ENCODE measurements around the gene KLF13. TPM values are rescaled to one million over a fixed set of nuclear protein-coding genes. Genes with fewer than 3 reads are reported as not detected.
A peak's percentile ranks its signal among the peaks of the same experiment; 100 is the strongest.

The KLF13 gene
- total RNA-seq, 3 donors from 2014 or later (not counting 1 experiment from before 2014, with no cell fraction given): 277 to 328 (median 300) TPM

DNA sequence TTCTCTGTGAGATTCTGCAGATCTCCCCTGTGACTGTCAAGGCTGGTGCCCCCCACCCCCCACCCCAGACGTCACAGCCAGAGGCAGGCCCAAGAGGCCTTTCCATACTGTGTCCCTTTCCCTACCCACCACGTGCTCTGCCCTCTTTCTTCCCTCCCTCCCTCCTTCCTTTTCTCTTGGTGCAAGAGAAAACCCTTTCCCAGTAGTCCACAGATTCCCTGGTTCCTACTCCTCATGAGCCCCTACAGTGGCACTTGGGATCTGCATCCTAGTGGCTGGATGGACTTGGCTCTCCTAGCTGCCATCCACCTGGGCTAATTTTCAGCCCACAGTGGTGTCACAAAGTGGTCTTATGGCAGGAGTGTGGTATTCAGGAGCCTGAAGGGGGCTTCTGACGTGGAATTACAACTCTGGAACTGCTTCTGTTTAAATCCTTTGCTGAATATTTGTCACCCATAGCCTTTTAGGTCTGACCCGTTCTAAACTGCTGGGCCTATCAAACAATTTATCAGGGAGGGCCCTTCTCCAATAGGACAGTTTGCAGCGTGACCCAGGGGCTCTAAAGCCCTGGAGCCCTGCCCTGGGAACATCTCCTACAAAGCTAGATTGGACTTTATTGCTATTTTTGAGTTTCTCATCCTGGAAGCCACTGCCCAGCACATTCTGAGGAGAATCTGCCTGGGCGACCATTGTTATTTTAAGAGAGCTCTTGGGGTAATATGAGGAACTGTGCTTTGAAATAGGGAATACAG lies 35.3 kb downstream of the KLF13 start:
- Mint-ChIP-seq H3K9me3 (no peaks in the 10 kb centered on the region), H3K27ac (peak overlapping the region; percentile 88 to 96), H3K4me1 (peaks cover 90 to 99% of the 10 kb centered on the region in 2 donors), H3K4me3 (peak overlapping the region; percentile 89), H3K27me3 (ENCODE audit: low read depth in 2 of 2) (no peaks in the 10 kb centered on the region), H3K36me3 (no peaks in the 10 kb centered on the region)
- no peaks in the 10 kb centered on the region for H3K9me3 ChIP-seq (ENCODE audit: control insufficient read depth, insufficient read depth, low read length)
- no peak overlapping the region for H3K4me3 ChIP-seq (ENCODE audit: low read length)
- DNase-seq (no peak), ATAC-seq (no peak)
- peaks cover 98% of the 10 kb centered on the region for H3K4me1 ChIP-seq (ENCODE audit: control insufficient read depth, insufficient read depth, low read length)
- peaks cover 7% of the 10 kb centered on the region for H3K36me3 ChIP-seq (ENCODE audit: control insufficient read depth, insufficient read depth, low read length)
- TF ChIP-seq, protein P1, sequence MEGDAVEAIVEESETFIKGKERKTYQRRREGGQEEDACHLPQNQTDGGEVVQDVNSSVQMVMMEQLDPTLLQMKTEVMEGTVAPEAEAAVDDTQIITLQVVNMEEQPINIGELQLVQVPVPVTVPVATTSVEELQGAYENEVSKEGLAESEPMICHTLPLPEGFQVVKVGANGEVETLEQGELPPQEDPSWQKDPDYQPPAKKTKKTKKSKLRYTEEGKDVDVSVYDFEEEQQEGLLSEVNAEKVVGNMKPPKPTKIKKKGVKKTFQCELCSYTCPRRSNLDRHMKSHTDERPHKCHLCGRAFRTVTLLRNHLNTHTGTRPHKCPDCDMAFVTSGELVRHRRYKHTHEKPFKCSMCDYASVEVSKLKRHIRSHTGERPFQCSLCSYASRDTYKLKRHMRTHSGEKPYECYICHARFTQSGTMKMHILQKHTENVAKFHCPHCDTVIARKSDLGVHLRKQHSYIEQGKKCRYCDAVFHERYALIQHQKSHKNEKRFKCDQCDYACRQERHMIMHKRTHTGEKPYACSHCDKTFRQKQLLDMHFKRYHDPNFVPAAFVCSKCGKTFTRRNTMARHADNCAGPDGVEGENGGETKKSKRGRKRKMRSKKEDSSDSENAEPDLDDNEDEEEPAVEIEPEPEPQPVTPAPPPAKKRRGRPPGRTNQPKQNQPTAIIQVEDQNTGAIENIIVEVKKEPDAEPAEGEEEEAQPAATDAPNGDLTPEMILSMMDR (IDR thresholded peaks at IDR 0.05): no peak
- intact Hi-C loops (cut with micrococcal nuclease): loop anchor here (1.0 to 10.0 kb wide), 5 partner anchors 9 to 367 kb away; partner anchors contain the start of genes KLF13 and MTMR10
- WGBS (ENCODE audit: insufficient coverage): 35% methylated on average over 6 of the region's 6 CpGs
- H3K27me3 ChIP-seq (ENCODE audit: control insufficient read depth, insufficient read depth, low read length): no peaks in the 10 kb centered on the region
- peak overlapping the region; percentile 96 for H3K27ac ChIP-seq (ENCODE audit: low read length)

DNA sequence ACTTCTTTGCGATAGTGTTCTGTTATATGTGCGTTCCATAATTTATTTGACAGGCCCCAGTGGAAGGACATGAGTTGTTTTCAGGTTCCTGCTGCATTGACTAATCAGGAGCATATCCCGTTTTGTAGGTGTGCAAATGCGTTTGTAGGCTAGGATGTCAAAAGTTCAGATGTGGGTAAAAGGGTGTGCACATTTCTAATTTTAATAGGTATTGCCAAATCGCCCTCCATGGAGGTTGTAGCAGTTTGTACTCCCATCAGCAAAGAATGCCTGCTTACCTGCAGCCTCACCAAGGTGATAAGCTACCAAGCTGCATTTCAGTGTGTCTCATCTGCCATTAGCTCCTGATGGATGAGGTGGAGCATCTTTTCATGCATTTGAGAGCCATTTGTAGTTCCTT lies 36.3 kb downstream of the KLF13 start:
- TF ChIP-seq, protein P1 (IDR thresholded peaks at IDR 0.05): no peak
- peak overlapping the region; percentile 88 to 96 for H3K27ac Mint-ChIP-seq
- Histone ChIP-seq H3K9me3 (ENCODE audit: control insufficient read depth, insufficient read depth, low read length) (no peaks in the 10 kb centered on the region), H3K27me3 (ENCODE audit: control insufficient read depth, insufficient read depth, low read length) (no peaks in the 10 kb centered on the region), H3K27ac (ENCODE audit: low read length) (peak overlapping the region; percentile 96), H3K4me1 (ENCODE audit: control insufficient read depth, insufficient read depth, low read length) (peaks cover 98% of the 10 kb centered on the region), H3K36me3 (ENCODE audit: control insufficient read depth, insufficient read depth, low read length) (peaks cover 7% of the 10 kb centered on the region), H3K4me3 (ENCODE audit: low read length) (no peak overlapping the region)
- intact Hi-C loops (cut with micrococcal nuclease): loop anchor here (5.0 to 10.0 kb wide), 3 partner anchors 36 to 368 kb away; partner anchors contain the start of genes KLF13 and MTMR10
- no peaks in the 10 kb centered on the region for H3K27me3 Mint-ChIP-seq (ENCODE audit: low read depth in 2 of 2)
- 61% methylated on average over 5 of the region's 5 CpGs for WGBS (ENCODE audit: insufficient coverage)
- peaks cover 91 to 99% of the 10 kb centered on the region in 2 donors for H3K4me1 Mint-ChIP-seq
- DNase-seq (no peak), ATAC-seq (no peak)
- peak overlapping the region; percentile 89 for H3K4me3 Mint-ChIP-seq
- no peaks in the 10 kb centered on the region for H3K36me3 Mint-ChIP-seq
- H3K9me3 Mint-ChIP-seq: no peaks in the 10 kb centered on the region

DNA sequence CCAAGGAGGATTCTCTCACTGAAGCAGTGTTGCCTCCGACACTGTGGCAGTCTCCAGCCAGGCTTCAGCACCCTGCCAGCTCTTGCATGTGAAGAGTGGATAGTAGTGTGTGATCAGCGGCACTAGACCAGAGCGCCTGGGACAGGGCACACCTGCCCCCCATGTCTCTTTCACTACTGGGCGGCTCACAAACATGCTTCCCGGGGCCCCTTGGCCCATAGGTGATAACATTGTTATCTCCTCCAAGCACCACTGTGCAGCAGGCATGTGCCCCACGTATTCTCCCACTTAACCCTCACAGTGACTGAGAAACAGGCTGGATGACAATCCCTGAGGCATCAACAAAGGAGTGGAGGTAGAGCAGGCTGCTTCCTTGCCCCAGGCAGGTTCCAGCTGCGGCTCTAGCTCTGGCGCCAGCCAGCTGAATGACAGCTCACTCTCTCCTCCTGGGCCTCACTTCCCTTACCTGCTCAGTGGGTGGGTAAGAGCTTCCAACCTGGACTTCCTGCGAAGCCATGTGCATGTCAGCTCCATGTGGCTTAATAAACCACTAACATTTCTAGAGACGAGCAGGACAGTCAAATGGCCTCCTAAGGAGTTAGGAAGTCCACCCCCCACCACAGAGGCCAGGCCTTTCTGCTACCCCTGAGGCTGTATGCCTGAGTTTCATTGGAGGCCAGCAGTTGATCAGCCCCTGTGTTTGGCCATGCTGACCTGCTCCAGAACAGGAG lies 37.8 kb downstream of the KLF13 start:
- no peak for ATAC-seq
- Histone ChIP-seq H3K36me3 (ENCODE audit: control insufficient read depth, insufficient read depth, low read length) (peaks cover 2% of the 10 kb centered on the region), H3K4me1 (ENCODE audit: control insufficient read depth, insufficient read depth, low read length) (peaks cover 98% of the 10 kb centered on the region), H3K27ac (ENCODE audit: low read length) (peak overlapping the region; percentile 87), H3K27me3 (ENCODE audit: control insufficient read depth, insufficient read depth, low read length) (no peaks in the 10 kb centered on the region), H3K9me3 (ENCODE audit: control insufficient read depth, insufficient read depth, low read length) (no peaks in the 10 kb centered on the region), H3K4me3 (ENCODE audit: low read length) (no peak overlapping the region)
- Mint-ChIP-seq H3K27ac (peak overlapping the region; percentile 88 to 96), H3K4me1 (peaks cover 91 to 99% of the 10 kb centered on the region in 2 donors), H3K9me3 (no peaks in the 10 kb centered on the region), H3K27me3 (ENCODE audit: low read depth in 2 of 2) (no peaks in the 10 kb centered on the region), H3K4me3 (peak overlapping the region; percentile 89), H3K36me3 (peaks cover 6% of the 10 kb centered on the region)
- peak in 1 of 2 donors; percentile 47 for DNase-seq
- TF ChIP-seq, protein P1 (IDR thresholded peaks at IDR 0.05): no peak
- WGBS (ENCODE audit: insufficient coverage): 49% methylated on average over 8 of the region's 10 CpGs
- intact Hi-C loops (cut with micrococcal nuclease): loop anchor here (2.0 to 10.0 kb wide), 4 partner anchors 37 to 370 kb away; partner anchors contain the start of genes KLF13 and MTMR10

Data from natural killer cell (primary cell).